OCI-M2 (cell line): ENCODE results near the gene CSTPP1.
"Not testable (repeated sequence)": the region's sequence is repeated elsewhere in the genome, so short reads cannot be mapped to it uniquely, and the experiment has no call there.

ENCODE experiments used
- DNase-seq: peaks from one replicate; lab custom pipeline; 2025; ENCODE audit not compliant: unreplicated experiment; lab: John Stamatoyannopoulos, UW

Gene CSTPP1

DNA sequence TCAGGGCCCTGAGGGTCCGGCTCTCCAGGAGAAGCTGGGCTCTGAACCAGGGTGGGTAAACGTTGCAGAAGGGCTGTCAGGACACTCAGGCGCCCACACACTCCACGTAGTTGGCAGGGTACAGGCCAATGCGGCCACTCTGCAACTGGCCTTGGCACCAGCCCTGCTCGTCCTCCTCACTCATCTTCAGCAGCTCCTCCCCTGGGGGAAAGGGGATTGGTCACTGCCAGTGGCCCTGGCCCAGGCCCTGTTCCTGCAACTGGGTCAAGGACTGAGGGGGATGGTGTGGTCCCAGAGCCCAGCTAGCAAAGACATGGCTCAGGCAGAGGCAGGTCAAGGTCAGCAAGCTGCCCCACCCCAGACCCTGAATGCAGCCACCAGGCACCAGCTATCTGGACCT lies 241.3 kb downstream of the CSTPP1 start:
- DNase-seq, result no peak

DNA sequence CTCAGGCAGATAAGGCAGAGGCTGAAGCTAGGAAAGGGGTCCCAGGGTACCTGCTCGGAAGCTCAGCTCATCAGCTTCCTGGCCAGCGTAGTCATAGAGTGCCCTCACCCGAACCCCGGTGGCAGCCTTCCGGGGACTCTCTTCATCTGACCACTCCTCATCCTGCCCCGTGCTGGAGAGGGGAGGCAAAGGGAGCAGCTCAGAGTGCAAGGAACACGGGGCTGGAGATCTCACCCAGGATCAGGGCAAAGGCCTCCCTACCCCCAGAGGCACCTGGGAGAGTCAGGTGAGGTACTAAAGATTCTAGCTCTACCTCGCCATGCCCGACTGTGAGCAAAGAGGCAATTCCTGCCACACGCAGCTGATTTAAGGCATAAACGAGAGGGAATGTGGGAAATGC lies 241.8 kb downstream of the CSTPP1 start:
- DNase-seq, result no peak

DNA sequence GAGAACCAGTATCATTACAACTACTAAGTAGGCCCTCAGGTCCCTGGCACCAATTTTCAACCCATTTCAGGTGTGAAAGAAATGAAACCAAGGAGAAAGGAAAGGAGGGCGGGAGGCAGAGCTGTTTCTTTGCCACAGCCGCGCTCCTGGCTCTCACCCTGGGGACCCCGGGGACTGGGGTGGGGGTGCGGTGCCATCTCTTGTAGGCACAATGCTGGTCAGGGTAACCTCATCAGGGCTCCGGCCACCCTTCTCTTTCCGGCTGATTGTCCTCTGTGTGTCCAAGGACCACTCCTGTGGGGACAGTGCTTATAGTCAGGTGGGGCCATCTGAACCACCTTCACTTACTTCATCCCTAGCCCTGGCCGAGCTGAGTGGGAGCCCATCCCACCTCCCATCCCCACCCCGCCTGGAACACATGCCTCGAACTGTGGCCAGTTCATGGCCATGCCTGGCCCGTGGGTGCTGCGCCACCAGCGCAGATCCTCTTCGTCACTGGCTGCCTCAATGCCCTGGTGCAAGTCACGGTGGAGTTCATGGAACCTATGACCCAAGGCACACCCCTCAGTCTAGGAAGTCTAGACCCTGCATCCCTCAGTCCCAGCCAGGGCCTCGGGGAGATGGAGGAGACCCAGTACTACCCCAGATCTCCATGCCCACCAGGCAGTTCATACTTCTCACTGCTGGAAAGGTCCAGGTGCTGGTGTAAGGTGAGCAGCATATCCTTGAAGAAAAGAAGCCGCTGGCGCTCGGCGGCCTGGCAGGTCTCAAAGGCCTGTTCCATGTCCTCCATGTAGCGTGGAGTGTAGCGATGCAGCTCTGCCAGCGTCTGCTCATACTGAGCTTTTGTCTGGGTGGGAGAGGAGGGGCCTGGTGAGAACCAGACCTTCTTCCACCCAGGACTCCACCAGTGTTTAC lies 242.4 kb downstream of the CSTPP1 start:
- no peak for DNase-seq

DNA sequence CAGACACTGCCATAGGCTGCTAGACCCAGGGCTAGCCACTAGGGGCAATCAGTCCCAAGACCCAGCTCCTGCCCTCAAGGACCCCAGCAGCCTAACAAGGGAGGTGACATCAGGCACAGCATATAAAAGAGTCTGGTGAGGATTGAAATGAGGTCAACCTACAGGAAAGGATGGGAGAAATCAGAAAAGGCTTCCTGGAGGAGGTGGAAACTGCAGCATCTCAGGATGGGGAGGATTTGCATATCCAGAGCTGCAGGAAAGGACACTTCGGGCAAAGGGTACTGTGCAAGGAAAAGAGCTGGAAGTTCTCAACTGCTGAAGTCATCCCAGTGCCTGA lies 243.1 kb downstream of the CSTPP1 start:
- no peak for DNase-seq

DNA sequence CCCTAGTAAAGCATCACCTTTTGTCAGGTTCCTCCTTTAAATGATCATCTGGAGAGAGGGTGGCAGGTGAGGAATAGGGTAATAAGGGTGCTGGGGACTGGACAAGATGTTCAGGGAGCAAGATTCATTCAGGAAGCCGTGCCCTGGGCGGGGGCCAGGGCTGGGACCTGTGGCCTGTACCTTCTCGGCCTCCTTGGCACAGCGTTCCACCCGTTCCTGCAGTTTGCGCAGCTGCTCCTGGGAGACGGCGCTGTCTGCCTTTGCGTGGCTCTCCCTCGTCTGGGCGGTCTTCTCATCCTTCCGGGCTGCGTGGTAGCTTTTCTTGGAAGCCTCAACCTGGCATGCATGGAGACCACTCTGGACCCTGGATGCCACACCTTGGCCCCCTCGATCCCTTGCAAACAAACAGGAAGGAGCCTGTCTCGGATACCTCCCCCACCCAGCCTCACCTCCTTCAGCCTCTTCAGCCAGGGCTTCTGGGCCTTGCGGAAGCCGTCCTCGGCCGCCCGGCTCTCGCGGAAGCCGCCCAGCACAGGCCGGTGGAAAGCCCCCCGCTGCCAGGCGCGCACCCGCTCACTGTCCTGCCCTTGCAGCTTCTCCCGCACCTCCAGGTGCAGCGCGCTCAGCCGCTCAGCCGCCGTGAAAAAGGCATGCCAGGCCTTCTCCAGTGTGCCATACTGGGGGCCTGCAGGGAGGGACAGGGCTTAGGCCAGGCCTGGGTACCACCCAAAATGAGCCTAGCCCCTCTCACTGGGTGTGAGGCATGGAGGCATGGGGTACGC lies 243.6 kb downstream of the CSTPP1 start:
- no peak for DNase-seq

DNA sequence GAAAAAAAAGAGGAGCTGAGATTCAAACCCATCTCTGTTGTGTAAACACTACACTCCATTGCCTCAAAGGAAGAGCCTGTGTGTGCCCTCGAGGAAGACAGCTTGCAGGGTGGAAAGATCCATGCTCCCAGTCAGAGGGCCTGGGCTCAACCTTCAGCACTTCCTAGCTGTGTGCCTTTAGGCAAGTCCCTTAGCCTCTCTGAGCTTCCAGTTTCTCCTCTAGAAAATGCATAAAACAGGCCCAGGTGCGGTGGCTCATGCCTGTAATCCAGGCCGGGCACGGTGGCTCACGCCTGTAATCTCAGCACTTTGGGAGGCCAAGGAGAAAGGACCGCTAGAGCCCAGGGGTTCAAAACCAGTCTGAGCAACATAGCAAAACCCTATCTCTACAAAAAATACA lies 244.7 kb downstream of the CSTPP1 start:
- DNase-seq, result no peak

DNA sequence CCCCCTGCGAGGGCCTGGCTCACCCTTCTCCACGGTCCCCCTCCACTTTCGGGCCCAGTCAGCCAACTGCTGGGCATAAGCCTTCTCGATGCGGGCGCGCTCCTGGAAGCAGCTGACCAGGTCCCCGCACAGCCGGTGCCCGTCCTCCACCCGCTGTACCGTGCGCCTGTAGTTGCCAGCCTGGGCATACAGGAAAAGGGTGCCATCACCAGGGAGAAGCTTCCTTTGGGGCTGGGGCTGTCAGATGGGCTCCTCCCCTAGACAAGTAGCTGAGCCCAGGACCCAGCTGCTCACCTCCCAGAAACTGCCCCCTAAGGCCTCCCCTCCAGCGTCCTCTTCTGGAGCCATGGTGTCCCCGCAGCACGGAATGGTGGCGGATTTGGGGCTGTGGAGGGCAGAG lies 245.8 kb downstream of the CSTPP1 start:
- DNase-seq, result no peak

DNA sequence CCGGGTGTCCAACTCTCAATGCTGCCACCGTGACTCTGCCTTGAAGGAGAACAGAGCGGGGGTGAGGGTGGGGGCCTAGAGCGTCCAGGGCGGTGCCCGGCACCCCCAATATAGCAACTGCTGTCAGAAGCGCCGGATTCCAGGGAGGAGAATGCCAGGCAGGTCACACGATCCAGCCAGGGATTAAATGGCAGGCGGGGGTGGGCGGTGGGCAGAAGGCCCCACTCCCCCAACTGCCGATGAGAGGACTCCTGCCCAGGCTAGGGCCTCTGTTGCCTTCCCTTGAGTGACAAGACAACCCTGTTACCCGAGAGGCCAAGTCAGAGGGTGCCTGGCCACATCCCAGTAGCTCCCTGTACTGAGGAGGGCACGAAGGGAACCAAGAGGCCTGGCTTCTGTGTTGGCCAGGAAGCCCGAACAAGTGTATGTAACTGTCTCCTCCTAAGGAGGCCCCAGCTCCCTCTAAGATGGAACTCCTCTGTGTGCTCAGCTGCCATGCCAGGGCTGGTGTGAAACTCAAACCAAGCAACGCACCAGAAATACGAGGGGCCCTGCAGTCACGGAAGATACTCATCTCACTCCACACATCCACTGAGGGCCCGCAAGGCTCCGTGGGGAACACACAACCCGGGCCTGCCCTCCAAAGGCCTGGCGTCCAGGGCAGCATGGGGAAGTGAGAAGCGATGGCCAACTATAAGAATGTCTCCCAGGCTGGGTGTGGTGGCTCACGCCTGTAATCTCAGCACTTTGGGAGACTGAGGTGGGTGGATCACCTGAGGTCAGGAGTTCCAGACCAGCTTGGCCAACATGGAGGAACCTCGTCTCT lies 246.7 kb downstream of the CSTPP1 start:
- no peak for DNase-seq

DNA sequence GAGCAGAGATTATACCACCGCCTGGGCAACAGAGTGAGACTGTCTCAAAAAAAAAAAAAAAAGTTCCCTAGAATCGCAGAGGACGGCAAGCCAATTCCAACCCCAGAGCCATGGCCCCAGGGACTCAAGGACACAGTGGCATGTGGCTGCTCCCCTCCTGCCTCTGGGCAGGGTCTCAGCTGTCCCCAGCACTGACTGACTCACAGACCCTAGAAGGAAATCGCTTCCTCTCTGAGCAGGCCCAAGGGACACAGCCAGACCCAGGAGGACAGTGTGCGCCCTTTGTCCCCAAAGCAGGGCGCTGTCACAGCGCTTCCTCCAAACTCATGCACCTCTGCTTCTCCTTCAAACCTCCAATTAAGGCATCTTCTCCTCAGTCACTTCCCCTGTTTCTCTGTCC lies 247.4 kb downstream of the CSTPP1 start:
- DNase-seq, result no peak

DNA sequence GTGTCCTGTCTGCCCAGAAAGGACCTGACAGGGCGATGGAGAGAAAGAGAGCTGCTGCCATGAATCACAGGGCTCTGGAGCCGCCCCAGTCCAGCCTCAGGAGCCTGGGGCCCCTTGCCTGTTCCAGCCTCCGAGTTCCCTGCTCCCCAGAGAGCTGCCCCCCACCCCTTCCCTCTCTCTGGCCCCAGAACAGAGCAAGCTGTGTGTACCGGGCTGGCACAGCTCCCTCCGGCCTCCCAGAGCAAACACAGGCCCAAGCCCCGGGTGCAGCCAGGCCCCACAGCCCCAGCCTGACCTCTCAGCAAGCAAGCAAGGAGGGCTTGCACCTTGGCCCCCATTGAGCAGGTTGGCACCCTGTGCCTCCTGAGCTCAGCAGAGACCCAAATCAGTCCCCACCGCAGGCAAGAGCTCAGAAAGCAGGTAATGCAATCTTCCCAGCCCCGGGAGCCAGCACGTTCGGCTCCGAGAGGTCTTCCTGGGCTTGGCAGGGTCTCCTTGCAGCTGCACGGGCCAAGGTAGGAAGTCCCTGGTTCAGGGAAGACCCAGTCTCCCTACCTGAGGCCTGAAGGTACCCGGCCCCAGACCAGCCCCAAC lies 248.2 kb downstream of the CSTPP1 start:
- DNase-seq, result no peak

DNA sequence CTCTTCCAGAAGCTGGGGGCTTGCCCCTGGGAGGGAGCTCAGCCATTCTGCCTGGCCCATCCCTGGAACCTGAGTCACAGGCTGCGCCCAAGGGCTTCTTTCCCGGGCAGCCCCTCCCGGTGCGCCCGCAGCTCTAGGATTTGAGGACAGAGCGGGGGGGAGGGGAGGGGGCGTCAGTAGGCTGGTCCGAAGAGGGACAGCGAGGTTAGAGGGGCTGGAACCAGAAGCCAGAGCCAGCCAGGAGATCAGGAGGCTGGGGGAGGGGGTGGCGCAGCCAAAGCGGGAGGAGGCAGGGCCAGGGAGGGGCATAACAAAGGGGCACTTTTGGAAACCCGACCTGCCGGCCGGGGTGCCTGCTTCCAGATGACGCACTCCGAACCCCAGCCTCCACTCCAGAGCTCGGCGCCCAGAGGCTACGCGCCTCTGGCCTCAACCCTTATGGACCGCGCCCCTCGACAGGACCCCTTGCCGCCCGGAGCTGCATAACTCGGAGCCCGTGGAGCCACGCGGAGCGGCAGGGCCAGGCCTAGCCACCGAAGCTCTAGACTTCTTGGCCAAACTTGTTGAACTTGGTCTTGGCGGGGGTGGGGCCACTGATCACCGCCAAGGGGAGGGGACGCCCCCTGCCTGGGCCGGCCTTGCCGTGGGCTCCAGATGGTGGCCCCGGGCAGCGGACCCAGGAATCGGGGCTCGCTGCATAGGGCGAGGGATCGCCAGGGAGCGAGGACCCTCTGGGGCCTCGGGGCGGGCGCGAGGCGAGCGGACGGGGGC lies 248.9 kb downstream of the CSTPP1 start:
- DNase-seq, result no peak

DNA sequence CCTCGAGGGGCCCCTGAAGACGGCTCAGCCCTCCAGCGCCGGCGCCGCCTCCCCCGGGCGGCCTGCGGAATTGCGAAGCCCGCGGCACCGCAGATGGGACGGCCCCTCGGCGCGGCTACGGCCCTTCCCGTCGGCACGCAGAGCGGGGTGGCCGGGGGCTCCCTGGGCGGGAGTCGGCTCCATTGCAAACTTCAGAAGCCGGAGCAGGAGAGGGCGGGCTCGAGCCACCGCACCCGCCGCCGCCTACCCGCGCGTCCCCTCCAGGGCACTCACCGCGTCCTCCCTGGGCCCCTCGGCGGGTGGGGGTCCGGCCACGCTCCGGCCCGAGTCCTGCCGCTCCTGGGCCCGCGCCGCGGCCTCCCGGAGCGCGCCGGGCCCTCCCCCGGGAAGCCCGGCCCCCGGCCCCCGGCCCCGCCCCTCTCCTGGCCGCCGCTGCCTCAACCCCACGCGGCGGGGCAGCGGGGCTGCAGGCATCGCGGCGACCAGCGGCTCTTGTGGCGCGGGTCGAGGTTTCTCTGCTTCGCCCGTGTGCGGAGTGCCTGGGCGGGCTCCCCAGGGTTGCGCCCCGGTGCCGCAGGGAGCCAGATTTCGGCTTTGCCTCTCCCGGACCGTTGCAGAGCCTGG lies 249.6 kb downstream of the CSTPP1 start, which contains the start of gene PACSIN3:
TSS of gene PACSIN3 (minus strand) at position 359 of the 624 bp plus-strand sequence. CDS start 3,707 bp downstream, outside the sequence.
- no peak for DNase-seq

DNA sequence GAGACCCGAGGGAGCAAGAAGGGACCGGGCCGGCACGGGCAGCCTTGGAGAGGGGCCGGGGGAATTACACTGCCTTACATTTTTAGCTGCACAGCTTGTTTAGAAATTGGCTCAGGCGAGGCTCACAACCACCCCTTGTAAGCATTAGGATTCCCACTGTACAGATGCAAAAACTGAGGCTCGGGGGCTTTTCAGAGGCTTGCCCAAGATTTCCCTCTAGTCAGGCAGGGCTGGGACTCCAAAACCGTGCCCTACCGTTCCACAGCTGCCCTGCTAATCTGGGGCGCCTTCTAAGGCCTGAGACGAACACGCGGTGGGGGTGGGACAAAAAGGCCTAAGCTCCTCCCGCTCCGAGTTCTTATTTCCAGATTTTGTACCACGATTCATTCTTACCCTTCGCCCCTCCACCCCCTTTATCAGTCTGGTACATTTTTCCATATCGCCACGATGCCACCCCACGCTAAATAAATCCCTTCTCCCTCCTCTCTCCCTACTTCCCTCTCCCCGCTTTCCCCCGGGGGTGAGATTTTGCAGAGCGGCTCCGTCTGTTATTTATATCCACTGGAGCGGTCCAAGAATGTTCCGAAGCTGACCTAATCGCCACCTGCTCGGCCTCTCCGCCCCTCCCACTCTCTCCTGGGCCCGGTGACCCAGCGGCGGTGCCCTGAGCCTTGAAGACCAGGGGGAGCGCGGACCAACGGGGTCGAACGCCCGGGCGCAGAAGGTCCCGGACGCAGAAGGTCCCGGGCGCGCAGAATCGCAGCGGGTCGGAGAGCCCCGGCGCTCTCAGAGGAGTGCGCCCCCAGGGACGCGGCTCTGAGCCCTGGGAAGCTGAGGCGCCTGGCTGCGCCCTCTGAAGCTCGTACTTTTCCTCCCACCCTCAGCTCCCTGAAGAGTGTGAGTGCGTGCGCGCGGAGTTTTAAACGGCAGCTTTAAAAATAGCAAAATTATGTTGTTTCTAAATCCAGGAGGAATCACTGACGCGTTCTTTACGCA lies 250.4 kb downstream of the CSTPP1 start:
- DNase-seq, result no peak

DNA sequence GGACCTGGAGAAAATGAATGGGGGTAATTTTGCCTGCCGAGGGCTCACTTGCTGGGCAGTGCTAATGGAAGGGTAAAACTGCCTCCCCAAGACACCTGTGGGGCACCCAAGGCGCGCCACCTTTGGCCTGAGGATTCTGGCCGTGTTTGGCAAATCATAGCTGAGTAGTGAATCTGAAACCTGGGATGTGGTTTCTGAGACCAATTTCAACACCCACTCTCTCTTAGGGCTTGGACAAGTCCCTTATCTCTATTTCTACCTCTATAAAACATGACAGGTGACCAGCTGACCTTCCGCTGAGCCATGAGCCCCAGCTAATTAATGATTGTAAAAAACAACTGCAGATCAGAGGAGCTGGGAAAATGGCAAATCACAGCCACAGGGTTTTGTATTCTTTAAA lies 251.2 kb downstream of the CSTPP1 start:
- no peak for DNase-seq

DNA sequence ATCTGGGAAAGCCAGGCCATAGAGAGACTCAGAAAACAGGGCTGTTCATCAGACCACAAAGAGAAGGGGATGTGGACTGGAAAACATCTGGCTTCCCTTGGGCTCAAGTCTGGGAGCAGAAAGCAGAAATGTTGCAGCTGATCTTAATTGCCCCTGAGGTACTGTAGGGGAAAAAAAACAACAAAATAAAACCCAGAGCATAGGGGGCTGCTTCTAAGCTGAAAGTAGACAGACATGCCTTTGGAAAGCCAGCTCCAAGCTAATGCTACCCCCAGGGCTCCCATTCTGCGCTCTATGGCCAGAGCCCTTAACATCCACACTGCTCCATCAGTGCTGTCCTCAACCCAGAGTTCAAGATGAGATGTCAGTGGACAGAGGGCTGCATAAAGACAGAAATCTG lies 251.7 kb downstream of the CSTPP1 start:
- DNase-seq, result no peak

DNA sequence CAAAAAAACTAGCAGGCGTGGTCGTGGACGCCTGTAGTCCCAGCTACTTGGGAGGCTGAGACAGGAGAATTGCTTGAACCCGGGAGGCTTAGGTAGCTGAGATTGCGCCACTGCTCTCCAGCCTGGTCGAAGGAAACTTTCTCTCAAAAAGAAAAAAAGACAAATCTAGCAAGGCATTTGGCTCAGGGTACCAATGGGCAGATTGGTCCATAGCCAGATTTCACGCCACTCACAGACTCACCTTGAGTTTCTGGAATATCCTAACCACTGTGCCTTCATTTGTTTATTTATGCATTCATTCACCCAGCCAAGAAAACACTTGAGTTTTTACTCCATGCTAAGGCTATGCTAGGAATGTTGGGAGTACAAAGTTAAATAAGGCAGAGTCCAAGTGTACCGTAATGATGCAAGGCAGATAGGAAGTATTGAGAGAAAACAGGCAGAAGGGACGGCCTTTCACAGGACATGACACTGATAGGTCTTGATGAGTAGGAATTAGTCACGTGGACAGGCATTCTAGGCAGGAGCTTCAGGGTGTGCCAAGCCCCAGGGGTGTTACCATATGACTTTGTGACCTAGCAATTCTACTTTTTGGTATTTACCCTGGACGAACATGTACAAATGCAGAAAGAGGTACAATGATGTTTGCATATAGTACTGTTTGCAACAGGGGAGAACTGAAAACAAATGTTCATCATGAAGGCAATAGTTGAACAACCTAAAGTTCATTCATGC lies 252.7 kb downstream of the CSTPP1 start:
- DNase-seq, result no peak

DNA sequence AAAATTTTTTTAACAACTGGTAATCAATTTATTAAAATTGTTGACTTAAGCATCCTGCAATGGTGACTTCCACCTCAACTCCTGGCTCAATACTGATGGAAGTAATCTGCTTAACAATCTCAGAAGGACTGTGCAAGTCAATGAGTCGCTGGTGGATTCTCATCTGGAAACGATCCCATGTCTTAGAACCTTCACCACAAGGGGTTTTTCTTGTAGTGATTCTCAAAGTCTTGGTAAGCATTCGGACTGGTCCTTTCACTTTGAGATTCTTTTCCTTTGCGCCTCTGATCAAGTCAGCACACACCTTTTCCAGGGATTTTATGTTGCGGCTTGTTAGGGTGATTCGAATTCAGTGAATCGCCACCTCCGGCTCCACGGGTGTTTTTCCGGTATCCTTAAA lies 254.6 kb downstream of the CSTPP1 start:
- not testable (repeated sequence) for DNase-seq

DNA sequence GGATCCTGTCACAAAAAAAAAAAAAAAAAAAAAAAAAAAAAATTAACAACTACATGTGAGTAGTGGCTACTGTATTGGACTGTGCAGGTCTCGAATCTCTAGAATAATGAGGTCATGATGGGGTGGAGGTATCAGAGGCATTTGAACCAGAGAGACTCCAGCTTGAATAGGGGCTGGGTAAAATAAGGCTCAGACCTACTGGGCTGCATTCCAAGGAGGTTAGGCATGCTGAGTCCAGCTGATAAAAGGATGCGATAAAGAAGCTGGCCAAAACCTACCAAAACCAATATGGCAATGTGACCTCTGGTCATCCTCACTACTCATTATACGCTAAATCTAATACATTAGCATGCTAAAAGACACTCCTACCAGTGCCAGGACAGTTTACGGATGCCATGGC lies 255.6 kb downstream of the CSTPP1 start:
- no peak for DNase-seq
